HG03457 (cell line): ENCODE results near the gene RERE.
"Not testable (repeated sequence)": the region's sequence is repeated elsewhere in the genome, so short reads cannot be mapped to it uniquely, and the experiment has no call there.

Experiments
- ATAC-seq: cut with Tn5 transposase; IDR thresholded peaks from one replicate; pipeline ENCODE4 v1.9.1; 2021; ENCODE audit warnings: moderate number of reproducible peaks; ENCODE audit not compliant: unreplicated experiment

Gene RERE

GRCh38 chr1:8844501-8845006 is 27.1 kb upstream of the RERE start:
- no peak for ATAC-seq

- no peak for ATAC-seq
These were observed 24.0 kb upstream of the RERE start for GRCh38 chr1:8841395-8841794.

GRCh38 chr1:8839990-8840389 is 22.6 kb upstream of the RERE start:
- no peak for ATAC-seq

- ATAC-seq, result no peak
These were observed 18.7 kb upstream of the RERE start for GRCh38 chr1:8835941-8836643.

GRCh38 chr1:8831340-8831739 is 13.9 kb upstream of the RERE start:
- ATAC-seq, result no peak

- ATAC-seq, result not testable (repeated sequence)
These were observed 13.3 kb upstream of the RERE start for GRCh38 chr1:8830732-8831131.

GRCh38 chr1:8825985-8826481 is 8.6 kb upstream of the RERE start:
- no peak for ATAC-seq

GRCh38 chr1:8823295-8823664 is 5.8 kb upstream of the RERE start:
- ATAC-seq, result no peak

- no peak for ATAC-seq
These were observed 5.2 kb upstream of the RERE start for GRCh38 chr1:8822373-8823294.

GRCh38 chr1:8821084-8821483 is 3.6 kb upstream of the RERE start:
- ATAC-seq, result no peak

- ATAC-seq, result not testable (repeated sequence)
These were observed 1.3 kb upstream of the RERE start for GRCh38 chr1:8818789-8819188.

- ATAC-seq, result no peak
These were observed 910 bp upstream of the RERE start for GRCh38 chr1:8818325-8818775.

- ATAC-seq, result peak; percentile 15
These were observed 519 bp downstream of the RERE start for GRCh38 chr1:8816831-8817411.

GRCh38 chr1:8816264-8816663 is 1.2 kb downstream of the RERE start:
- ATAC-seq, result no peak

GRCh38 chr1:8815582-8816151 is 1.8 kb downstream of the RERE start:
- no peak for ATAC-seq

- ATAC-seq, result no peak
These were observed 2.6 kb downstream of the RERE start for GRCh38 chr1:8814865-8815264.

GRCh38 chr1:8813991-8814390 is 3.4 kb downstream of the RERE start:
- ATAC-seq, result no peak

GRCh38 chr1:8813016-8813763 is 4.2 kb downstream of the RERE start:
- no peak for ATAC-seq

GRCh38 chr1:8812081-8812480 is 5.4 kb downstream of the RERE start:
- no peak for ATAC-seq

- no peak for ATAC-seq
These were observed 6.5 kb downstream of the RERE start for GRCh38 chr1:8810987-8811386.
